ENCODE data around the gene PRKCE. TPM values are rescaled to one million over a fixed set of nuclear protein-coding genes. Genes with fewer than 3 reads are reported as not detected.

Gene PRKCE
- total and polyA plus RNA-seq, 2 donors (not counting 1 experiment from before 2014, with no cell fraction given), result 23.6 to 271 TPM

DNA sequence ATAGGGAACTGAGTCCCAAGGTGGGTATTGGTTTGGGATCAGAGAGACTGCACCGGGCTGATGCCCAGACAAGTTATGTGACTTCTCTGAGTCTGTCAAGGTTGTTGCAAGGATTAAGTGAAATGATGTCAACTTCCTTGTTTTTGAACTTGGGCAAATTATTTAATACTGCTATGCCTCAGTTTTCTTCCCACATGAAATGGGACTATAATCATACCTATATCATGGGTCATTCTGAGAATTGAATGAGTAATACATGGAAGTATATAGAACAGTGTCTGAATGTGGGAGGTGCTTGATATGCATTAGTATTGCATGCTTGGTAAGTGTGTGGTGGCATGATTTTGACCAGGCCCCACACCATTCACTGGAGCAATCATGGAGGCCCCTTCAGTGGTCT lies 99.0 kb downstream of the PRKCE start:
- peaks cover 7% of the 10 kb centered on the region for H3K9me3 Mint-ChIP-seq (ENCODE audit: insufficient read depth)
- no peak overlapping the region for H2AFZ ChIP-seq (ENCODE audit: insufficient read depth, low read depth, low read length, poor library complexity, severe bottlenecking)
- intact Hi-C loops (cut with micrococcal nuclease), result no loop called here
- H3K79me2 ChIP-seq (ENCODE audit: control insufficient read depth, insufficient read depth, low read length), result peaks cover 92% of the 10 kb centered on the region
- H3K27me3 Mint-ChIP-seq, result no peaks in the 10 kb centered on the region
- peaks cover 87% of the 10 kb centered on the region for H4K20me1 ChIP-seq (ENCODE audit: control insufficient read depth, insufficient read depth, low read length, poor library complexity, severe bottlenecking)
- peaks cover 25% of the 10 kb centered on the region in 2 donors for H3K4me1 ChIP-seq (ENCODE audit: control insufficient read depth in 2 of 2, insufficient read depth in 2 of 2, low read length in 2 of 2)
- TF ChIP-seq EZH2 (IDR thresholded peaks at IDR 0.05; ENCODE audit: borderline replicate concordance, insufficient read depth, low read depth, low read length, poor library complexity, severe bottlenecking), result no peak
- TF ChIP-seq, protein P1, sequence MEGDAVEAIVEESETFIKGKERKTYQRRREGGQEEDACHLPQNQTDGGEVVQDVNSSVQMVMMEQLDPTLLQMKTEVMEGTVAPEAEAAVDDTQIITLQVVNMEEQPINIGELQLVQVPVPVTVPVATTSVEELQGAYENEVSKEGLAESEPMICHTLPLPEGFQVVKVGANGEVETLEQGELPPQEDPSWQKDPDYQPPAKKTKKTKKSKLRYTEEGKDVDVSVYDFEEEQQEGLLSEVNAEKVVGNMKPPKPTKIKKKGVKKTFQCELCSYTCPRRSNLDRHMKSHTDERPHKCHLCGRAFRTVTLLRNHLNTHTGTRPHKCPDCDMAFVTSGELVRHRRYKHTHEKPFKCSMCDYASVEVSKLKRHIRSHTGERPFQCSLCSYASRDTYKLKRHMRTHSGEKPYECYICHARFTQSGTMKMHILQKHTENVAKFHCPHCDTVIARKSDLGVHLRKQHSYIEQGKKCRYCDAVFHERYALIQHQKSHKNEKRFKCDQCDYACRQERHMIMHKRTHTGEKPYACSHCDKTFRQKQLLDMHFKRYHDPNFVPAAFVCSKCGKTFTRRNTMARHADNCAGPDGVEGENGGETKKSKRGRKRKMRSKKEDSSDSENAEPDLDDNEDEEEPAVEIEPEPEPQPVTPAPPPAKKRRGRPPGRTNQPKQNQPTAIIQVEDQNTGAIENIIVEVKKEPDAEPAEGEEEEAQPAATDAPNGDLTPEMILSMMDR (IDR thresholded peaks at IDR 0.05), result no peak
- no peak overlapping the region for H3K4me3 Mint-ChIP-seq
- no peak overlapping the region for H3K9ac ChIP-seq (ENCODE audit: low read length)
- no peaks in the 10 kb centered on the region for H3K27me3 ChIP-seq (replicated peaks in 1 of 4; ENCODE audit: control extremely low read depth in 1 of 4, control insufficient read depth in 3 of 4, insufficient read depth in 4 of 4, low read length in 3 of 4)
- no peak for DNase-seq
- peaks cover 68% of the 10 kb centered on the region for H3K4me1 Mint-ChIP-seq
- H3K27ac Mint-ChIP-seq, result no peak overlapping the region
- ATAC-seq (ENCODE audit: low read depth), result no peak
- no peak overlapping the region for H3K4me2 ChIP-seq (replicated peaks; ENCODE audit: low read depth, low read length, poor library complexity, severe bottlenecking)
- no peak overlapping the region for H3K4me3 ChIP-seq (ENCODE audit: control extremely low read depth in 1 of 5, extremely low read depth in 1 of 5, insufficient read depth in 1 of 5, low read depth in 2 of 5, low read length in 4 of 5)
- POLR2A ChIA-PET, result no interaction called here
- CTCF ChIA-PET, result interaction anchor here (1.2 kb wide), 1 partner anchor 101 kb away, joined by 3 read pairs; no protein-coding TSS in a partner anchor
- no peaks in the 10 kb centered on the region for H3K36me3 ChIP-seq (replicated peaks in 1 of 2; ENCODE audit: control extremely low read depth in 1 of 2, control insufficient read depth in 1 of 2, extremely low read depth in 1 of 2, insufficient read depth in 2 of 2, low read length in 1 of 2)
- H3K27ac ChIP-seq (ENCODE audit: low read length in 2 of 2), result no peak overlapping the region
- 86% methylated on average over 1 of the region's 1 CpG for WGBS (ENCODE audit: insufficient coverage)
- H3K9me3 ChIP-seq (ENCODE audit: control extremely low read depth in 1 of 3, control insufficient read depth in 2 of 3, insufficient read depth in 1 of 3, low read length in 2 of 3), result peaks cover 0 to 3% (median 0%) of the 10 kb centered on the region in 3 donors

- CTCF ChIA-PET, result interaction anchor here (1.1 to 1.4 kb wide), 5 partner anchors 11 to 115 kb away, joined by 3 read pairs; no protein-coding TSS in a partner anchor
- WGBS (ENCODE audit: insufficient coverage), result 100% methylated on average over 1 of the region's 4 CpGs
- no peak overlapping the region for H3K4me3 Mint-ChIP-seq
These were observed 101.9 kb downstream of the PRKCE start for GRCh38 chr2:45753381-45753780.

More at GRCh38 chr2:45753381-45753780, 101.9 kb downstream of the PRKCE start:
- POLR2A ChIA-PET, result no interaction called here
- Mint-ChIP-seq H3K27me3 (no peaks in the 10 kb centered on the region), H3K9me3 (ENCODE audit: insufficient read depth) (no peaks in the 10 kb centered on the region), H3K4me1 (peaks cover 50% of the 10 kb centered on the region), H3K27ac (no peak overlapping the region)
- H3K36me3 ChIP-seq (replicated peaks in 1 of 2; ENCODE audit: control extremely low read depth in 1 of 2, control insufficient read depth in 1 of 2, extremely low read depth in 1 of 2, insufficient read depth in 2 of 2, low read length in 1 of 2), result no peaks in the 10 kb centered on the region
- H3K4me3 ChIP-seq (ENCODE audit: control extremely low read depth in 1 of 5, extremely low read depth in 1 of 5, insufficient read depth in 1 of 5, low read depth in 2 of 5, low read length in 4 of 5), result no peak overlapping the region
- no peaks in the 10 kb centered on the region for H3K27me3 ChIP-seq (replicated peaks in 1 of 4; ENCODE audit: control extremely low read depth in 1 of 4, control insufficient read depth in 3 of 4, insufficient read depth in 4 of 4, low read length in 3 of 4)
- peaks cover 11% of the 10 kb centered on the region in 2 donors for H3K4me1 ChIP-seq (ENCODE audit: control insufficient read depth in 2 of 2, insufficient read depth in 2 of 2, low read length in 2 of 2)
- DNase-seq (no peak), ATAC-seq (ENCODE audit: low read depth) (no peak)
- intact Hi-C loops (cut with micrococcal nuclease), result no loop called here
- peaks cover 83% of the 10 kb centered on the region for H4K20me1 ChIP-seq (ENCODE audit: control insufficient read depth, insufficient read depth, low read length, poor library complexity, severe bottlenecking)
- TF ChIP-seq, protein P1 (IDR thresholded peaks at IDR 0.05), result no peak
- no peak for TF ChIP-seq EZH2 (IDR thresholded peaks at IDR 0.05; ENCODE audit: borderline replicate concordance, insufficient read depth, low read depth, low read length, poor library complexity, severe bottlenecking)
- no peaks in the 10 kb centered on the region for H3K9me3 ChIP-seq (ENCODE audit: control extremely low read depth in 1 of 3, control insufficient read depth in 2 of 3, insufficient read depth in 1 of 3, low read length in 2 of 3)
- no peak overlapping the region for H3K9ac ChIP-seq (ENCODE audit: low read length)
- no peak overlapping the region for H2AFZ ChIP-seq (ENCODE audit: insufficient read depth, low read depth, low read length, poor library complexity, severe bottlenecking)
- H3K79me2 ChIP-seq (ENCODE audit: control insufficient read depth, insufficient read depth, low read length), result peaks cover 91% of the 10 kb centered on the region
- H3K4me2 ChIP-seq (replicated peaks; ENCODE audit: low read depth, low read length, poor library complexity, severe bottlenecking), result no peak overlapping the region
- H3K27ac ChIP-seq (ENCODE audit: low read length in 2 of 2), result no peak overlapping the region
